Caco-2 (cell line): ENCODE measurements around the gene NGF. TPM values are rescaled to one million over a fixed set of nuclear protein-coding genes. Genes with fewer than 3 reads are reported as not detected.

ENCODE experiments used
- BruUV-seq: library from RNA; stranded (reverse); fragments of 400-500 nt; replicated peaks from 2 replicates; lab custom pipeline; 2021; lab: Mats Ljungman, UMichigan
- CTCF ChIA-PET: fragments of 300-600 bp; sonication (Branson Sonifier 250); formaldehyde crosslinking; loops from one replicate; lab custom pipeline; 2022; ENCODE audit warnings: antibody characterized with exemption; lab: Charles Lee
- POLR2A ChIA-PET: fragments of 300-600 bp; sonication (Branson Sonifier 250); formaldehyde crosslinking; loops from one replicate; lab custom pipeline; 2022; ENCODE audit warnings: antibody characterized with exemption; lab: Charles Lee
- DNase-seq, 2 experiments: peaks; one replicate each; pipeline versions ENCODE4 v3.0.0 to v3.0.0-alpha.2; 2020 to 2022
- H3K27me3 ChIP-seq: replicated peaks from 2 replicates; pipeline ENCODE4 v1.6.0; 2011; ENCODE audit warnings: low read length; ENCODE audit not compliant: control insufficient read depth, insufficient read depth
- H3K36me3 ChIP-seq: 2 replicates; pipeline ENCODE4 v1.5.1; 2011; ENCODE audit warnings: low read length; ENCODE audit not compliant: control insufficient read depth, insufficient read depth
- H3K4me1 ChIP-seq: fragments of 250-450 bp; sonication (Bioruptor Pico); 2 replicates; pipeline ENCODE4 v1.5.1; 2020; ENCODE audit warnings: mild to moderate bottlenecking
- H3K4me3 ChIP-seq: 2 replicates; pipeline ENCODE4 v1.5.1; 2011; ENCODE audit warnings: low read depth, mild to moderate bottlenecking, control low read depth, low read length
- H3K9me3 ChIP-seq: fragments of 250-450 bp; sonication (Bioruptor Pico); 2 replicates; pipeline ENCODE4 v1.5.1; 2020; ENCODE audit warnings: mild to moderate bottlenecking, moderate library complexity
- H3K27ac Mint-ChIP-seq: one replicate; pipeline ENCODE4 v1.8.0; 2022; ENCODE audit warnings: mixed read lengths; ENCODE audit not compliant: unreplicated experiment
- H3K27me3 Mint-ChIP-seq: one replicate; pipeline ENCODE4 v1.8.0; 2022; ENCODE audit warnings: mixed read lengths; ENCODE audit not compliant: insufficient read depth, unreplicated experiment
- H3K36me3 Mint-ChIP-seq: one replicate; pipeline ENCODE4 v1.8.0; 2022; ENCODE audit warnings: mild to moderate bottlenecking, mixed read lengths; ENCODE audit not compliant: insufficient read depth, unreplicated experiment
- H3K4me1 Mint-ChIP-seq: one replicate; pipeline ENCODE4 v1.8.0; 2022; ENCODE audit warnings: low read depth, mixed read lengths; ENCODE audit not compliant: unreplicated experiment
- H3K4me3 Mint-ChIP-seq: one replicate; pipeline ENCODE4 v1.8.0; 2022; ENCODE audit warnings: mild to moderate bottlenecking, moderate library complexity, mixed read lengths; ENCODE audit not compliant: unreplicated experiment
- H3K9me3 Mint-ChIP-seq: one replicate; pipeline ENCODE4 v1.8.0; 2022; ENCODE audit warnings: mixed read lengths; ENCODE audit not compliant: unreplicated experiment
- CTCF ChIP-seq, 2 experiments: fragments of 200-600 bp in 1 of 2; IDR thresholded peaks; 1 replicate in 1 of 2; 2 replicates in 1 of 2; pipeline versions ENCODE4 v1.5.1 to v1.8.0; 2011 to 2022; ENCODE audit warnings: antibody characterized with exemption in 1 of 2, control low read depth in 1 of 2, inconsistent platforms in 1 of 2, low read depth in 1 of 2, low read length in 1 of 2, mild to moderate bottlenecking in 1 of 2, moderate library complexity in 1 of 2; ENCODE audit not compliant: insufficient read depth in 1 of 2, severe bottlenecking in 1 of 2, unreplicated experiment in 1 of 2
- intact Hi-C: fragments of 100-400 bp; cut with micrococcal nuclease; formaldehyde crosslinking; loops from one replicate; pipeline ENCODE4 v1.10.0; 2022; ENCODE audit not compliant: unreplicated experiment
- total RNA-seq: library from RNA; stranded (reverse); gene quantifications from 2 replicates; pipeline ENCODE4 v1.2.3, GENCODE V29; 2022

The NGF gene
- total RNA-seq, 1 experiment from 2014 or later = not detected

- H3K4me1 ChIP-seq = no peaks in the 10 kb centered on the region
- Mint-ChIP-seq H3K36me3 (no peaks in the 10 kb centered on the region), H3K27ac (no peak overlapping the region), H3K9me3 (peaks cover 9% of the 10 kb centered on the region), H3K4me3 (no peak overlapping the region), H3K4me1 (no peaks in the 10 kb centered on the region), H3K27me3 (peaks cover 4% of the 10 kb centered on the region)
- BruUV-seq = no TSS peak
- ChIA-PET CTCF (no interaction called here), POLR2A (no interaction called here)
- H3K27me3 ChIP-seq = no peaks in the 10 kb centered on the region
- H3K9me3 ChIP-seq = no peaks in the 10 kb centered on the region
- H3K4me3 ChIP-seq = no peak overlapping the region
- DNase-seq = no peak
- intact Hi-C loops = no loop called here
- TF ChIP-seq CTCF (IDR thresholded peaks at IDR 0.05; ENCODE audit: insufficient read depth in 1 of 2, low read depth in 1 of 2, low read length in 1 of 2, severe bottlenecking in 1 of 2, unreplicated experiment in 1 of 2) = no peak
- no peaks in the 10 kb centered on the region for H3K36me3 ChIP-seq
Observed at GRCh38 chr1:115303364-115303763, 34.7 kb downstream of the NGF start.

GRCh38 chr1:115302390-115302961, 35.6 kb downstream of the NGF start:
- Mint-ChIP-seq H3K4me1 (no peaks in the 10 kb centered on the region), H3K27ac (no peak overlapping the region), H3K27me3 (peaks cover 4% of the 10 kb centered on the region), H3K9me3 (peaks cover 9% of the 10 kb centered on the region), H3K36me3 (no peaks in the 10 kb centered on the region), H3K4me3 (no peak overlapping the region)
- Histone ChIP-seq H3K4me1 (no peaks in the 10 kb centered on the region), H3K36me3 (no peaks in the 10 kb centered on the region), H3K4me3 (no peak overlapping the region), H3K9me3 (no peaks in the 10 kb centered on the region), H3K27me3 (no peaks in the 10 kb centered on the region)
- no peak for DNase-seq
- ChIA-PET CTCF (no interaction called here), POLR2A (no interaction called here)
- BruUV-seq = no TSS peak
- intact Hi-C loops = no loop called here
- no peak for TF ChIP-seq CTCF (IDR thresholded peaks at IDR 0.05; ENCODE audit: insufficient read depth in 1 of 2, low read depth in 1 of 2, low read length in 1 of 2, severe bottlenecking in 1 of 2, unreplicated experiment in 1 of 2)

- POLR2A ChIA-PET = no interaction called here
- no peaks in the 10 kb centered on the region for H3K9me3 ChIP-seq
- H3K4me3 ChIP-seq = no peak overlapping the region
- BruUV-seq = no TSS peak
- DNase-seq = no peak
- no peak overlapping the region for H3K27ac Mint-ChIP-seq
- intact Hi-C loops = no loop called here
- no peaks in the 10 kb centered on the region for H3K27me3 Mint-ChIP-seq
- H3K36me3 ChIP-seq = no peaks in the 10 kb centered on the region
- no peaks in the 10 kb centered on the region for H3K4me1 ChIP-seq
- no peak for TF ChIP-seq CTCF (IDR thresholded peaks at IDR 0.05; ENCODE audit: insufficient read depth in 1 of 2, low read depth in 1 of 2, low read length in 1 of 2, severe bottlenecking in 1 of 2, unreplicated experiment in 1 of 2)
- no peaks in the 10 kb centered on the region for H3K36me3 Mint-ChIP-seq
- peaks cover 9% of the 10 kb centered on the region for H3K9me3 Mint-ChIP-seq
- H3K4me1 Mint-ChIP-seq = no peaks in the 10 kb centered on the region
- no peak overlapping the region for H3K4me3 Mint-ChIP-seq
- H3K27me3 ChIP-seq = no peaks in the 10 kb centered on the region
- CTCF ChIA-PET = interaction anchor here (0.6 to 1.6 kb wide), 2 partner anchors 33 to 162 kb away, joined by 3 read pairs; no protein-coding TSS in a partner anchor
Observed at GRCh38 chr1:115301438-115302020, 36.5 kb downstream of the NGF start.
